Activated T-cell treated with anti-CD3 and anti-CD28 coated beads, Interleukin-2, amount 50 U/mL, for 1 hour (primary cell): Measurements from ENCODE around the gene LYSET.
A peak's percentile ranks its signal among the peaks of the same experiment; 100 is the strongest.
"Not testable (repeated sequence)": the region's sequence is repeated elsewhere in the genome, so short reads cannot be mapped to it uniquely, and the experiment has no call there.

Source experiments
- DNase-seq: peaks from one replicate; pipeline ENCODE4 v3.0.0-alpha.2; 2020

Gene LYSET

GRCh38 chr14:93169619-93170018 is 15.5 kb upstream of the LYSET start:
- DNase-seq = not testable (repeated sequence)

DNA sequence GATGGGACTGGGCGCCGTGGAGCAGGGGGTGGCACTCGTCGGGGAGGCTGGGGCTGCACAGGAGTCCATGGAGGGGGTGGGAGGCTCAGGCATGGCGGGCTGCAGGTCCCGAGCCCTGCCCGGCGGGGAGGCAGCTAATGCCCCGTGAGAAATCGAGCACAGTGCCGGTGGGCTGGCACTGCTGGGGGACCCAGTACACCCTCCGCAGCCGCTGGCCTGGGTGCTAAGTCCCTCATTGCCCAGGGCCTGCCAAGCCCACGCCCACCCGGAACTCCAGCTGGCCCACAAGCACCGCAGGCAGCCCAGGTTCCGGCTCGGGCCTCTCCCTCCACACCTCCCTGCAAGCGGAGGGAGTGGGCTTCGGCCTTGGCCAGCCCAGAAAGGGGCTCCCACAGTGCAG is 15.0 kb upstream of the LYSET start:
- DNase-seq = not testable (repeated sequence)

DNA sequence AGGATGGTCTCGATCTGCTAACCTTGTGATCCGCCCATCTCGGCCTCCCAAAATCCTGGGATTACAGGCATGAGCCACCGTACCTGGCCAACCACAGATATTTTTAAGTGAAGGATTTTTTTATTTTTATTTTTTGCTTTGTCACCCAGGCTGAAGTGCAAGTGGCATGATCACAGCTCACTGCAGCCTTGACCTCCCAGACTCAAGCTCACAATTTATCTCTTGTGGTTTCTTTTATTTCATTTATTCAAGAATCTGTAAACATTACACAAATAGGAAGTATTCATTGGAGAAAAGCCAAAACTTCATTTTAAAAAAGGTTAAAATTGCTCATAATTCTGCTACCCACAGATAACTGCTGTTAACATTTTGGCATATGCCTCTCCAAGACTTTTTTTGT is 13.7 kb upstream of the LYSET start:
- DNase-seq = no peak

GRCh38 chr14:93173943-93174395 is 11.1 kb upstream of the LYSET start:
- no peak for DNase-seq

- DNase-seq = not testable (repeated sequence)
These were observed 10.4 kb upstream of the LYSET start for GRCh38 chr14:93174731-93175130.

- no peak for DNase-seq
These were observed 9.6 kb upstream of the LYSET start for GRCh38 chr14:93175492-93175891.

- DNase-seq = no peak
These were observed 1.4 kb upstream of the LYSET start for GRCh38 chr14:93183596-93184317.

- DNase-seq = no peak
These were observed 218 bp downstream of the LYSET start for GRCh38 chr14:93185349-93185720.

- DNase-seq = no peak
These were observed 1.3 kb downstream of the LYSET start for GRCh38 chr14:93186466-93186865.

DNA sequence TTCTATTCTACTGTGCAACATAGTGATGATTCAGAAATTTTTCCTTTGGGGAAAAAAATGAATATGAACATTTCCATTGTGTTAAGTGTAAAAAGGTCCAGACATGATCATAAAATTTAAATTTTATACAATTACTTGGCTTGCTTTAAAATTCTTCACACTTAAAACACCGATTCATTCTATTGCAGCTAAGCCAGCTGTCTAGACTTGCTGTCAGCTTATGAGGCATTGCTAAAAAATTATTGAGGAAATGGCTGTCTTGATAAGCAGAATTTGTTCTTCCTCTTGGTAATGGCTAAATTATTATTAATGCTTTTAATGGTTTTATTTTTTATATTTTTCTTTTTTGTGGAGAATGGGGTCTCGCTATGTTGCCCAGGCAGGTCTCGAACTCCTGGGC is 1.8 kb downstream of the LYSET start:
- DNase-seq = no peak

DNA sequence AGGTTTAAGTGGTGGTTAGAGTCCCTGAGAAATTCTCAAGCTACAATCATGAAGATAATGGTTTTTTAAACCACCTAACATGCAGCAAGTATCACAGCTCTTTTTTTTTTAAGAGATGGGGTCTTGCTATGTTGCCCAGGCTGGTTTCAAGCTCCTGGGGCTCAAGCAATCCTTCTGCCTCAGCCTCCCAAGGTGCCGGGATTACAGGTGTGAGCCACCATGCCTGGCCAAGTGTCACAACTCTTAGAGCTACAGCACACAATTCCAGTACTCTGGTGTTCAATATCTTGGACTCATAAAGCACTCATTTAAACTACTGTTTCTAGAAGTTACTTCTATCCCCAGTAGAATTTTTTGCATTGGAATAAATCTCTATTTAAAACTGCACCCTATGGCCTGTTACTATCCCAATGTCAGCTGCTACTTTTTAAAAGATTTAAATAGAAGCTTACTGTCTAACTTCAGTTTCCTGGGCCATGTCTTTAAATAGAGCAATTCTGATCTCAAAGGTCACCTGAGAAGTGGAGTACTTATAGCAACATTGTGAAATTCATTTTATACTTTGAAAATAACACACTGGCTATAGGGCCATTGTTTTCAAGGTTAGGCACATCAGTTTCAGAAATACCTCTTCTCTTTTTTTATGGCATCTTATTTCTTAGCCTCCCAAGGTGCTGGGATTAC is 10.3 kb downstream of the LYSET start:
- no peak for DNase-seq

DNA sequence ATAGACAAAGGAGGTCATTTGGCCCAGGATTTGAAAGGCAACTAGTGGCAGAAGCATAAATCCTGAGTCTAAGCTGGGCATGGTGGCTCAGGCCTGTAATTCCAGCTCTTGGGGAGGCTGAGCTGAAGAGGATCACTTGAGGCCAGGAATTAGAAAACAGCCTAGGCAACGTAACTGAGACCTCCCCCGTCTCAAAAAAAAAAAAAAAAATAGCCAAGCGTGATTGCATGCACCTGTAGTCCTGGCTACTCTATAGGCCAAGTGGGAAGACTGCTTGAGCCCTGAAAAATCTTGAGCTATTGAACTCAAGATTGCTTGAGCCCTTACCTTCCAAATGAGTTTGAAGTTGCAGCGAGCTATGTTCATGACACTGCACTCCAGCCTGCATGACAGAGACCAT is 13.9 kb downstream of the LYSET start:
- no peak for DNase-seq

DNA sequence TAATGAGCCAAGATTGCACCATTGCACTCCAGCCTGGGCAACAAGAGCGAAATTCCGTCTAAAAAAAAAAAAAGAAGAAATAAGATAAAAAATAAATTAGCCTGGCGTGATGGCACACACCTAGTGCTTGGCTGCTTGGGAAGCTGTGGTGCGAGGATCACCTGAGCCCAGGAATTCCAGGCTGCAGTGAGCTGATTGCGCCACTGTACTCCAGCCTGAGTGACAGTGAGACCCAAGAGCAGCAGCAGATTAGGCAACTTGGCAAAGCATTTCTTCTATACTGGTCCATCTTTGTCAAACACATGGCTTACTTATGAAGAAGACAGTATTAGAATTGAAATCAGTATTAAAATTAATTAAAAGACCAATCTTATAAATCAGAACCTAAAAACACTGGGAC is 15.4 kb downstream of the LYSET start:
- DNase-seq = no peak

- no peak for DNase-seq
These were observed 16.1 kb downstream of the LYSET start for GRCh38 chr14:93201155-93201704.

DNA sequence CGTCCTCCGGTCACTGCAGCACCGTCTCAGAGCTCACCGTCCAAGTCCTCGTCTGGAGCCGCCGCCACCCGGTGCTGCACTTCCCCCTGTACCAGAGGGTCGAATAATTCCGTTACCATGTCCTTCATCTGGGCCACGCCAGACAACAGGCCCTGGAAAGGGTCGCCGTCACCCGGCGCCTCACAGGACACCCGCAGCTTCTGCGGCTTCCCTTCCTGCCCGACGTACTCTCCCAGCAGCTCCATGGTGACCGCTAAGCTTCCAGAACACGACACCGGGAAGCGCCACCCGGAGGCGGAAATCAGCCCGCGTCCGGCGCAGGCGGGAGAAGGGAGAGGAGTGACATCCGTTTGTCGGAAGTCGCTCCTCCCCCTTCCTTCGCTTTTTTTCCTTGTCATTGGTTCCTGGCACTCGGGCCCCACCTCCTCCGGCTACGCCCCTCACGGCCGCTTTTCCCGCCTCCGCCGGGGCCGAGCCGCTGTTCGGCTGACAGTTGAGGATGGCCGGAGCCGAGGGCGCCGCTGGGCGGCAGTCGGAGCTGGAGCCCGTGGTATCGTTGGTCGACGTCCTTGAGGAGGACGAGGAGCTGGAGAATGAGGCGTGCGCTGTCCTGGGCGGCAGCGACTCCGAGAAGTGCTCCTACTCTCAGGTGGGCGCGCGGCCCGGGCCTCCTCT is 21.8 kb downstream of the LYSET start, which contains the start of the genes GON7 and UBR7:
TSS of gene GON7 (minus strand) at position 273 of the 675 bp plus-strand sequence. CDS start at position 245, 28 bp downstream.
TSS of gene UBR7 (plus strand) at position 464 of the 675 bp plus-strand sequence. CDS start at position 500, 36 bp downstream.
- peak; percentile 85 for DNase-seq

DNA sequence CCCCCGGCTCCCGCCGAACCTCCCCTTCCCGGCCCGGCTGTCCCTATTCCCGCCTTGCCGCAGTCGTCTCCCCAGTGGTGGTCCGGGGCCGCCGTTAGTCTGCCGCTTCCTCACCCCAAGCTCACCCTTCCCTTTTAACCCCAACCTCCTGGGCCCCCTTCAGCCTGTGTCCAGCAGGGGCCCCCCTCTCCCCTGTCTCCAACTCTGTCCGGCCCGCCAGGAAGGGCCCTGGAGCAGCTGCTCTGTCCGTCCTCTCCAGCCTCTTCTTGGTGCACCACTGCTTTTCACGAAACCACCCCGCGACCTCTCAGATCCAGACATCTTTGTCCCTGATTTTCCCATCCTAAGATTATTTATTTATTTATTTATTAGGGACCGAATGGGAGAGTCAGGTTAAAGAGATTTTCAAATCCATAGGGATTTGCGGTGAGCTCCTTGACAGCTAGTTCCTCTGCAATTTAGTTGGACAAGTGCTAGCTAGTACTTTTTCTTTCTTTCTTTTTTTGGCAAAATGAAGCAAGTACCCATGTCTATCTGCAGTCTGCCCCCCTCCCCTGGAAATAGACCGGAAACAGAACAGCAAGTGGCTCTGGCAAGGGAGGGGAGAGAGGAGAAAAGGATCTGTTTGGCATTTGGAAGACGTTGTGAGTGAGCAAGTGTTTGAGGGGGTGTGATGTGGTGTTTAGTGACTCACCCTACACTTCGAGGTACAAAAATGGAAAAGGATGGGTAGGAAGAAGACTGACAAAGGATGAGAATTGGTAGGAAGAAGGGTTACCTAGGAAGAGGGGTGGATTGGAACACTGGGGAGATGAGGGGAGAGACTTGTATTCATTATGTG is 22.6 kb downstream of the LYSET start:
- DNase-seq = no peak

DNA sequence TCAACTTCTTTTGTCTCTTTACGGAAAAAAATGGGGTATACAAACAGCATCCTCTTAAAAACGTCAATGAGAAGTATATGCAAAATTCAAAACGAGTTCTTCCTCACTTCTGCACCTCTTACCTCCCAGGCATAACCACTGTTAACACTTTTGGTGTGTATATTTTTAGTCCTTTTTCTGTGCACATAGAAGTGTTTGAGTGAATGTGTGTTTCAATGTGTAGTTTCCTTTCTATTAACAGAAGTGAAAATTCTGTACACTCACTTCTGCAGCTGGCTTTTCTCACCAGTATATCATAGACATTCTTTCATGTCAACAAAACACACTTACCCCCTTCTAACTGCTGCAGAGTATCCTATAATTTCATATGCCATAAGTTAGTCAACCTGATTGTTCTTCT is 27.3 kb downstream of the LYSET start:
- no peak for DNase-seq

DNA sequence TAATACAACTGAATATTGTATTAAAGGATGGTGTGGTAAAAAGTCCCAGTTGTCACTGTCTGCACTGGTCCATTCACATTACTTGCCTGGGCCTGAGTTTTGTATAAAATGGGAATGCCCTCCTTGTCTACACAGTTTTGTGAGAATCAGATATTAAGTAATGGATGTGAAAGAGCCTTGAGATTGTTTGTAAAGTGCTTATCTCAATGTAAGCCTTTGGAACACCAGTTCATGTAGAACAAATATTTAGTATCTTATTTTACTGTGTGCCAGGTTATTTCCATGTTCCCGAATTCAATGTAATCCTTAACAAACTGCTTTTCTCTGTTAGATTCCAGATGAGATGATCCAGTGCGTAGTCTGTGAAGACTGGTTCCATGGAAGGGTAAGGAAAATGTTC is 29.5 kb downstream of the LYSET start:
- DNase-seq = no peak

- DNase-seq = peak; percentile 33
These were observed 34.1 kb downstream of the LYSET start for GRCh38 chr14:93219103-93219726.

DNA sequence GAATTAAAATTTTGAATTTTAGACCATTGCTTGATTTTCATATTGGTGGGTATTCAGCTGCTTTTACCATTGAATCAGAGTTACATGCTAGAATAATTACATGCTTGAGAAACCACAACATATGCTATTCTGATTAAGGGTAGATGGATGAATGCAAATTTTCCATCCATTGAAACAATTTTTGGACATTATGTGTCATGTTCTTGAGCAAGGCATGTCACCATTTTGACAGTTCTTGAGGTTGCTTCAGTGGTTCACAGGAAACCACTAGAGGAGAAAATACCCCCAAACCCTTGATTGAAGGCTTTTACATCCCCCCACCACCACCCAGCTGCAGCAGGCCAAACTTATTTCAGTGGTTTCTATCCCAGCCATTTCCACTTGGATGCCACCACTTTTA is 35.4 kb downstream of the LYSET start:
- DNase-seq = no peak

DNA sequence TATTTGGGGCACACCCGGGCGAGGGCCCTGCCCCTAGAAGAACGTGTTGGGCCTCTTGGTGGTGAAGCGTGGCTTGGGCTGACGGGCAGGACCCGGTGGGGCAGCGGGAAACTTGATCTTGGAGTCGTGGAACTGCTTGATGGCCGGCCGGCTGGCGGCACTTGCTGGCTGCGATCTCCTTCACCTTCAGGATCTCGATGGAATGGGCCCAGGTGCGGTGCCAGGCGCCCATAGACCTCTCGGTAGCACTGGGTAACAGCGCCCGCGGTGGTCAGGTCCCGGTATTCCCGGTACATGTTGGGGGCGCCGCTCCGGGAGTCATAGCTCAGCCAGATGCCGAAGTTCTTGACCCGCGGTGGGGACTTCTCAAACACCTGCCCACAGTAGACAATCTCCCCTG is 38.4 kb downstream of the LYSET start:
- no peak for DNase-seq

GRCh38 chr14:93228550-93228949 is 43.4 kb downstream of the LYSET start:
- DNase-seq = no peak
